ENCODE data around the gene SGF29.

The SGF29 gene

GRCh38 chr16:28520672-28521071, 33.0 kb upstream of the SGF29 start:
- Histone ChIP-seq H3K4me3 (ENCODE audit: low read length) (no peak overlapping the region), H3K9ac (ENCODE audit: low read length) (no peak overlapping the region), H3K27me3 (ENCODE audit: low read depth, low read length) (no peaks in the 10 kb centered on the region), H3K79me2 (ENCODE audit: low read length) (no peaks in the 10 kb centered on the region), H2AFZ (ENCODE audit: low read depth, low read length) (no peak overlapping the region), H3K9me3 (ENCODE audit: insufficient read depth, low read length) (no peaks in the 10 kb centered on the region), H4K20me1 (ENCODE audit: insufficient read depth, low read length) (no peaks in the 10 kb centered on the region), H3K36me3 (replicated peaks; ENCODE audit: low read depth, low read length) (no peaks in the 10 kb centered on the region), H3K27ac (ENCODE audit: low read length) (peak overlapping the region; percentile 91; the same call in 1 of the 2 replicates), H3K4me1 (ENCODE audit: low read length) (peaks cover 67% of the 10 kb centered on the region), H3K4me2 (ENCODE audit: low read length) (no peak overlapping the region)
- TF ChIP-seq CTCF (IDR thresholded peaks at IDR 0.05; ENCODE audit: low read depth, low read length), result no peak
- TF ChIP-seq EZH2phosphoT487 (IDR thresholded peaks at IDR 0.05; ENCODE audit: low read depth), result no peak

- H3K9me3 ChIP-seq (ENCODE audit: insufficient read depth, low read length), result no peaks in the 10 kb centered on the region
- H3K27me3 ChIP-seq (ENCODE audit: low read depth, low read length), result no peaks in the 10 kb centered on the region
- H3K9ac ChIP-seq (ENCODE audit: low read length), result peak overlapping the region; percentile 11; the same call in 1 of the 2 replicates
- no peaks in the 10 kb centered on the region for H3K79me2 ChIP-seq (ENCODE audit: low read length)
- H3K27ac ChIP-seq (ENCODE audit: low read length), result peak overlapping the region; percentile 91
- no peaks in the 10 kb centered on the region for H3K36me3 ChIP-seq (replicated peaks; ENCODE audit: low read depth, low read length)
- no peaks in the 10 kb centered on the region for H4K20me1 ChIP-seq (ENCODE audit: insufficient read depth, low read length)
- peak overlapping the region; percentile 28; the same call in 1 of the 2 replicates for H2AFZ ChIP-seq (ENCODE audit: low read depth, low read length)
- peaks cover 75% of the 10 kb centered on the region for H3K4me1 ChIP-seq (ENCODE audit: low read length)
- no peak for TF ChIP-seq EZH2phosphoT487 (IDR thresholded peaks at IDR 0.05; ENCODE audit: low read depth)
- no peak for TF ChIP-seq CTCF (IDR thresholded peaks at IDR 0.05; ENCODE audit: low read depth, low read length)
- no peak overlapping the region for H3K4me3 ChIP-seq (ENCODE audit: low read length)
- peak overlapping the region; percentile 33 for H3K4me2 ChIP-seq (ENCODE audit: low read length)
Observed at GRCh38 chr16:28521436-28521835, 32.3 kb upstream of the SGF29 start.

- H3K27ac ChIP-seq (ENCODE audit: low read length), result peak overlapping the region; percentile 91
- peaks cover 72% of the 10 kb centered on the region for H3K4me1 ChIP-seq (ENCODE audit: low read length)
- H4K20me1 ChIP-seq (ENCODE audit: insufficient read depth, low read length), result no peaks in the 10 kb centered on the region
- TF ChIP-seq EZH2phosphoT487 (IDR thresholded peaks at IDR 0.05; ENCODE audit: low read depth), result no peak
- no peak for TF ChIP-seq CTCF (IDR thresholded peaks at IDR 0.05; ENCODE audit: low read depth, low read length)
- no peaks in the 10 kb centered on the region for H3K27me3 ChIP-seq (ENCODE audit: low read depth, low read length)
- no peak overlapping the region for H2AFZ ChIP-seq (ENCODE audit: low read depth, low read length)
- no peaks in the 10 kb centered on the region for H3K9me3 ChIP-seq (ENCODE audit: insufficient read depth, low read length)
- no peaks in the 10 kb centered on the region for H3K36me3 ChIP-seq (replicated peaks; ENCODE audit: low read depth, low read length)
- H3K79me2 ChIP-seq (ENCODE audit: low read length), result no peaks in the 10 kb centered on the region
- H3K4me3 ChIP-seq (ENCODE audit: low read length), result peak overlapping the region; percentile 48
- peak overlapping the region; percentile 64 for H3K4me2 ChIP-seq (ENCODE audit: low read length)
- H3K9ac ChIP-seq (ENCODE audit: low read length), result peak overlapping the region; percentile 65; the same call in 1 of the 2 replicates
Observed at GRCh38 chr16:28522792-28523191, 30.9 kb upstream of the SGF29 start.

- Histone ChIP-seq H3K4me1 (ENCODE audit: low read length) (peaks cover 75% of the 10 kb centered on the region), H3K27ac (ENCODE audit: low read length) (peak overlapping the region; percentile 91), H2AFZ (ENCODE audit: low read depth, low read length) (no peak overlapping the region), H4K20me1 (ENCODE audit: insufficient read depth, low read length) (no peaks in the 10 kb centered on the region), H3K4me3 (ENCODE audit: low read length) (no peak overlapping the region), H3K4me2 (ENCODE audit: low read length) (peak overlapping the region; percentile 64), H3K9ac (ENCODE audit: low read length) (peak overlapping the region; percentile 65; the same call in 1 of the 2 replicates), H3K9me3 (ENCODE audit: insufficient read depth, low read length) (no peaks in the 10 kb centered on the region), H3K79me2 (ENCODE audit: low read length) (no peaks in the 10 kb centered on the region), H3K27me3 (ENCODE audit: low read depth, low read length) (no peaks in the 10 kb centered on the region), H3K36me3 (replicated peaks; ENCODE audit: low read depth, low read length) (no peaks in the 10 kb centered on the region)
- peak; percentile 64 for TF ChIP-seq CTCF (IDR thresholded peaks at IDR 0.05; ENCODE audit: low read depth, low read length)
- TF ChIP-seq EZH2phosphoT487 (IDR thresholded peaks at IDR 0.05; ENCODE audit: low read depth), result no peak
Observed at GRCh38 chr16:28524681-28525171, 29.0 kb upstream of the SGF29 start.

Measured in OCI-LY3 (cell line).